GM12878 (cell line): ENCODE results near the gene PRRC1. TPM values are rescaled to one million over a fixed set of nuclear protein-coding genes. Genes with fewer than 3 reads are reported as not detected.

Source experiments
- ATF2 ChIP-seq: IDR thresholded peaks from 2 replicates; pipeline ENCODE4 v1.6.1; 2012; ENCODE audit warnings: low read length, inconsistent platforms
- BMI1 ChIP-seq: fragments of 450-650 bp; IDR thresholded peaks from 2 replicates; pipeline ENCODE4 v1.6.1; 2016; ENCODE audit warnings: mild to moderate bottlenecking, moderate library complexity, borderline replicate concordance
- EP300 ChIP-seq, 2 experiments: fragments of 150-350 bp in 1 of 2; IDR thresholded peaks; 2 replicates each; pipeline ENCODE4 v1.6.1; 2011 to 2012; ENCODE audit warnings: low read depth in 2 of 2, low read length in 2 of 2, borderline replicate concordance in 1 of 2, improper control_type of control experiment in 1 of 2, inconsistent platforms in 1 of 2; ENCODE audit not compliant: control insufficient read depth in 1 of 2
- HDAC6 ChIP-seq: fragments of 200-600 bp; sonication (generic); IDR thresholded peaks from one replicate; pipeline ENCODE4 v1.8.0; 2017; ENCODE audit warnings: antibody characterized with exemption; ENCODE audit not compliant: unreplicated experiment
- IRF4 ChIP-seq: IDR thresholded peaks from 2 replicates; pipeline ENCODE4 v1.6.1; 2011; ENCODE audit warnings: low read depth, low read length
- MEF2A ChIP-seq: IDR thresholded peaks from 2 replicates; pipeline ENCODE4 v1.6.1; 2011; ENCODE audit warnings: low read depth, mild to moderate bottlenecking, low read length, moderate library complexity; ENCODE audit not compliant: insufficient read depth
- MEF2B ChIP-seq: fragments of 450-650 bp; IDR thresholded peaks from 2 replicates; pipeline ENCODE4 v1.6.1; 2018; ENCODE audit warnings: mild to moderate bottlenecking, moderate library complexity; ENCODE audit not compliant: partially characterized antibody, poor library complexity, severe bottlenecking
- MTA2 ChIP-seq: fragments of 450-650 bp; IDR thresholded peaks from 2 replicates; pipeline ENCODE4 v1.6.1; 2016; ENCODE audit warnings: low read depth, mild to moderate bottlenecking, moderate library complexity
- NFIC ChIP-seq: IDR thresholded peaks from 2 replicates; pipeline ENCODE4 v1.6.1; 2012; ENCODE audit warnings: low read depth, mild to moderate bottlenecking, inconsistent platforms, low read length, moderate library complexity
- PRDM15 ChIP-seq: fragments of 450-650 bp; formaldehyde crosslinking; IDR thresholded peaks from 2 replicates; pipeline ENCODE4 v1.4.0; 2020; ENCODE audit warnings: mild to moderate bottlenecking, moderate library complexity
- REST ChIP-seq: IDR thresholded peaks from 2 replicates; pipeline ENCODE4 v1.6.1; 2012; ENCODE audit warnings: mild to moderate bottlenecking, low read depth, low read length
- RUNX3 ChIP-seq: IDR thresholded peaks from 2 replicates; pipeline ENCODE4 v1.6.1; 2012; ENCODE audit warnings: low read length, inconsistent platforms
- SPI1 ChIP-seq: IDR thresholded peaks from 2 replicates; pipeline ENCODE4 v1.6.1; 2011; ENCODE audit warnings: low read depth, mild to moderate bottlenecking, low read length, moderate library complexity, borderline replicate concordance; ENCODE audit not compliant: insufficient read depth
- STAT3 ChIP-seq: IDR thresholded peaks from 2 replicates; pipeline ENCODE4 v1.6.1; 2011; ENCODE audit warnings: low read depth, low read length, improper control_type of control experiment
- SUPT20H ChIP-seq: IDR thresholded peaks from 2 replicates; pipeline ENCODE4 v1.6.1; 2011; ENCODE audit warnings: low read depth, mild to moderate bottlenecking, low read length, moderate library complexity, borderline replicate concordance; ENCODE audit not compliant: control insufficient read depth
- ZBED1 ChIP-seq: IDR thresholded peaks from 2 replicates; pipeline ENCODE4 v1.6.1; 2016; ENCODE audit warnings: borderline replicate concordance
- polyA plus RNA-seq, 11 experiments: library from polyadenylated mRNA; depleted of rRNA in 4 of 11; unstranded in 6 of 11; stranded (reverse) in 5 of 11; fragments of >200 nt; fragmentation: Nextera tagmentation in 4 of 11; fragmentation: Illumina TruSeq in 1 of 11; extraction: Ambion mirVana in 4 of 11; extraction: Trizol in 1 of 11; gene quantifications; 1 replicate in 1 of 11; 2 replicates in 10 of 11; pipeline versions ENCODE4 v1.2.1 to v1.2.3, GENCODE V29; 2011 to 2016; ENCODE audit warnings: inconsistent platforms in 2 of 11, missing spikeins in 2 of 11, low read depth in 1 of 11
- total RNA-seq, 4 experiments: library from RNA; depleted of rRNA in 3 of 4; stranded (reverse); fragments of >200 nt in 3 of 4; fragmentation: Illumina TruSeq in 1 of 4; extraction: Trizol in 1 of 4; gene quantifications; 2 replicates each; pipeline versions ENCODE4 v1.2.1 to v1.2.3, GENCODE V29; 2013 to 2021

PRRC1 gene
- total and polyA plus RNA-seq, 10 of the 15 experiments (the other 5 are each of a cell fraction or from before 2014, with no cell fraction given): 19.0 to 54.5 (median 31.0) TPM

- TF ChIP-seq HDAC6 (no peak), BMI1 (no peak), STAT3 (no peak), REST (no peak), EP300 (IDR thresholded peaks at IDR 0.05; ENCODE audit: borderline replicate concordance in 1 of 2, control insufficient read depth in 1 of 2, low read depth in 2 of 2, low read length in 2 of 2) (0 out of 4 replicates have a peak, but pooled peaks of 1 of the 2 experiments have one; percentile 35), RUNX3 (peak; percentile 84), MEF2A (0 out of 2 replicates have a peak, but pooled peaks have one; percentile 27), IRF4 (peak; percentile 87), MTA2 (peak; percentile 34; the same call in 1 of the 2 replicates), SUPT20H (no peak), ATF2 (peak; percentile 71), SPI1 (peak; percentile 84), NFIC (no peak), ZBED1 (no peak), MEF2B (no peak), PRDM15 (CRISPR knock-in tag) (no peak)
These were observed 54.1 kb downstream of the PRRC1 start (continued) for GRCh38 chr5:127571314-127572131.
